CD4-positive, alpha-beta T cell treated with Interleukin-17A for 1 hour (primary cell): ENCODE data around the gene CREBL2.
"Not testable (repeated sequence)": the region's sequence is repeated elsewhere in the genome, so short reads cannot be mapped to it uniquely, and the experiment has no call there.

ENCODE experiments used
- DNase-seq: peaks from one replicate; pipeline ENCODE4 v3.0.0-alpha.2; 2020

The CREBL2 gene

GRCh38 chr12:12611512-12612306 is at the start of gene CREBL2:
TSS of gene CREBL2 (plus strand) at chr12:12611876. CDS start at chr12:12612173, 297 bp downstream.
- peak; percentile 90 for DNase-seq

GRCh38 chr12:12562016-12562483 is 49.6 kb upstream of the CREBL2 start:
- no peak for DNase-seq

- DNase-seq = peak; percentile 95
Observed at GRCh38 chr12:12562585-12563261, 49.0 kb upstream of the CREBL2 start, which contains the start of gene DUSP16. TSS of gene DUSP16 (minus strand) at chr12:12562863. CDS start at chr12:12521098, 41,765 bp downstream.

- no peak for DNase-seq
Observed at GRCh38 chr12:12563290-12563928, 48.3 kb upstream of the CREBL2 start.

- no peak for DNase-seq
Observed at GRCh38 chr12:12564911-12565310, 46.8 kb upstream of the CREBL2 start.

GRCh38 chr12:12565971-12566370 is 45.7 kb upstream of the CREBL2 start:
- DNase-seq = not testable (repeated sequence)

GRCh38 chr12:12572659-12573058 is 39.0 kb upstream of the CREBL2 start:
- DNase-seq = no peak

GRCh38 chr12:12577786-12578185 is 33.9 kb upstream of the CREBL2 start:
- no peak for DNase-seq

- not testable (repeated sequence) for DNase-seq
Observed at GRCh38 chr12:12580716-12581115, 31.0 kb upstream of the CREBL2 start.

GRCh38 chr12:12582193-12582881 is 29.3 kb upstream of the CREBL2 start:
- DNase-seq = no peak

- no peak for DNase-seq
Observed at GRCh38 chr12:12582895-12583303, 28.8 kb upstream of the CREBL2 start.

- no peak for DNase-seq
Observed at GRCh38 chr12:12583510-12584178, 28.0 kb upstream of the CREBL2 start.

GRCh38 chr12:12585115-12585863 is 26.4 kb upstream of the CREBL2 start:
- DNase-seq = no peak

GRCh38 chr12:12586879-12587675 is 24.6 kb upstream of the CREBL2 start:
- no peak for DNase-seq

GRCh38 chr12:12587878-12588277 is 23.8 kb upstream of the CREBL2 start:
- DNase-seq = no peak

- not testable (repeated sequence) for DNase-seq
Observed at GRCh38 chr12:12588436-12588835, 23.2 kb upstream of the CREBL2 start.

GRCh38 chr12:12590961-12591360 is 20.7 kb upstream of the CREBL2 start:
- DNase-seq = no peak

GRCh38 chr12:12592930-12593329 is 18.7 kb upstream of the CREBL2 start:
- no peak for DNase-seq

- not testable (repeated sequence) for DNase-seq
Observed at GRCh38 chr12:12595929-12596328, 15.7 kb upstream of the CREBL2 start.

GRCh38 chr12:12596598-12596997 is 15.1 kb upstream of the CREBL2 start:
- DNase-seq = not testable (repeated sequence)

GRCh38 chr12:12598864-12599263 is 12.8 kb upstream of the CREBL2 start:
- no peak for DNase-seq
